ENCODE data around the gene MTHFD1L. TPM values are rescaled to one million over a fixed set of nuclear protein-coding genes. Genes with fewer than 3 reads are reported as not detected.

MTHFD1L gene
- total and polyA plus RNA-seq, 9 of the 15 experiments (the other 6 are each of a cell fraction or from before 2014, with no cell fraction given), result 20.9 to 128 (median 61.0) TPM

GRCh38 chr6:150999107-150999506 is 133.6 kb downstream of the MTHFD1L start:
- TF ChIP-seq THRA (IDR thresholded peaks at IDR 0.05) (no peak), HDAC8 (tag; IDR thresholded peaks at IDR 0.05) (no peak), SP2 (IDR thresholded peaks at IDR 0.05; ENCODE audit: extremely low read depth, low read depth, low read length, poor library complexity, severe bottlenecking) (no peak), TAF1 (IDR thresholded peaks at IDR 0.05; ENCODE audit: control insufficient read depth, extremely low read depth, insufficient read depth, low read length, severe bottlenecking) (no peak), MAFG (tag; conservative IDR thresholded peaks at IDR 0.05) (peak; percentile 22; the same call in 1 of the 2 replicates), PTRF (tag; IDR thresholded peaks at IDR 0.05) (no peak), CREB3 (tag; conservative IDR thresholded peaks at IDR 0.05; ENCODE audit: low read depth) (no peak), BRCA1 (IDR thresholded peaks at IDR 0.05) (no peak), BRCA1 (CRISPR knock-in tag; IDR thresholded peaks at IDR 0.05) (no peak), C11orf30 (IDR thresholded peaks at IDR 0.05; ENCODE audit: low read depth) (peak; percentile 51; the same call in 1 of the 2 replicates), ZBTB2 (IDR thresholded peaks at IDR 0.05) (no peak), ZNF583 (CRISPR knock-in tag; IDR thresholded peaks at IDR 0.05) (no peak), ZNF316 (IDR thresholded peaks at IDR 0.05) (peak; percentile 31; the same call in 1 of the 2 replicates), GTF2E2 (tag; IDR thresholded peaks at IDR 0.05) (no peak), E4F1 (CRISPR knock-in tag; IDR thresholded peaks at IDR 0.05; ENCODE audit: borderline replicate concordance) (no peak)
- FAIRE-seq, result no peak
- no TSS peak for BruUV-seq (replicated peaks)

More at GRCh38 chr6:150999107-150999506, 133.6 kb downstream of the MTHFD1L start:
- Histone ChIP-seq H3K79me2 (ENCODE audit: control insufficient read depth, insufficient read depth, low read length) (no peaks in the 10 kb centered on the region), H3K9me1 (ENCODE audit: control insufficient read depth, insufficient read depth, low read length) (no peaks in the 10 kb centered on the region), H3K27me3 (ENCODE audit: control insufficient read depth in 2 of 2, insufficient read depth in 2 of 2, low read length in 2 of 2) (no peaks in the 10 kb centered on the region), H3K9ac (ENCODE audit: insufficient read depth in 1 of 2, low read depth in 2 of 2, low read length in 2 of 2) (no peak overlapping the region), H3K4me3 (no peak overlapping the region), H3K4me1 (replicated peaks in 1 of 2; ENCODE audit: control insufficient read depth in 2 of 2, insufficient read depth in 2 of 2, low read length in 2 of 2) (no peaks in the 10 kb centered on the region), H2AFZ (ENCODE audit: low read depth, low read length) (no peak overlapping the region), H3K27ac (ENCODE audit: extremely low read depth, low read depth, low read length) (no peak overlapping the region), H3K36me3 (ENCODE audit: control insufficient read depth, insufficient read depth, low read length) (peaks cover 12% of the 10 kb centered on the region; the same call in 2 of the 3 replicates), H3K4me2 (ENCODE audit: insufficient read depth, low read length) (no peak overlapping the region), H4K20me1 (replicated peaks; ENCODE audit: control insufficient read depth, insufficient read depth, low read length) (no peaks in the 10 kb centered on the region; the same call in 1 of the 2 replicates), H3K9me3 (replicated peaks; ENCODE audit: control insufficient read depth, insufficient read depth, low read depth, low read length) (no peaks in the 10 kb centered on the region)
- ChIA-PET CTCF (ENCODE audit: low intra/inter-chr PET ratio) (no interaction called here), POLR2A (interaction anchor here (0.6 to 0.7 kb wide), 4 partner anchors 9 to 372 kb away, joined by 3 read pairs; no protein-coding TSS in a partner anchor)
- in situ Hi-C loops (cut with MboI), result no loop called here
- no peak for ATAC-seq
- no peak for DNase-seq (ENCODE audit: extremely low read depth in 1 of 4, low spot score in 3 of 4)
- intact Hi-C loops (cut with micrococcal nuclease), result no loop called here

Data from K562 (cell line).